Endothelial cell of umbilical vein (primary cell): Measurements from ENCODE around the gene VSIG10. TPM values are rescaled to one million over a fixed set of nuclear protein-coding genes. Genes with fewer than 3 reads are reported as not detected.

Experiments used
- BruUV-seq: library from RNA; stranded (reverse); fragments of 400-500 nt; replicated peaks from 2 replicates; lab custom pipeline; 2021; lab: Mats Ljungman, UMichigan
- CTCF ChIA-PET: fragments of 300-600, 350-600 bp; sonication (Branson Sonifier 250); formaldehyde crosslinking; loops from one replicate; lab custom pipeline; 2021; ENCODE audit warnings: antibody characterized with exemption, inconsistent platforms; lab: Charles Lee
- POLR2A ChIA-PET: fragments of 300-600, 350-600 bp; sonication (Branson Sonifier 250); formaldehyde crosslinking; loops from one replicate; lab custom pipeline; 2021; ENCODE audit warnings: antibody characterized with exemption, inconsistent platforms; lab: Charles Lee
- DNase-seq: peaks from one replicate; pipeline ENCODE4 v3.0.0-alpha.2; 2011; ENCODE audit warnings: low read depth, low spot score
- FAIRE-seq: peaks from 2 replicates; lab custom pipeline; 2011; peaks lifted over from hg19 to GRCh38; lab: Jason Lieb, UNC
- H2AFZ ChIP-seq: 2 replicates; pipeline ENCODE4 v1.6.0; 2012; ENCODE audit warnings: low read depth, low read length, control low read depth, inconsistent platforms
- H3K27ac ChIP-seq: 2 replicates; pipeline ENCODE4 v1.5.1; 2011; ENCODE audit warnings: low read depth, mild to moderate bottlenecking, control low read depth, low read length, moderate library complexity; ENCODE audit not compliant: insufficient read depth
- H3K27me3 ChIP-seq, 2 experiments: 2 replicates each; pipeline versions ENCODE4 v1.6.0 to v1.6.1; 2011; ENCODE audit warnings: low read length in 2 of 2, mixed read lengths in 1 of 2; ENCODE audit not compliant: control insufficient read depth in 2 of 2, insufficient read depth in 2 of 2
- H3K36me3 ChIP-seq, 2 experiments: 2 replicates in 1 of 2; 3 replicates in 1 of 2; pipeline ENCODE4 v1.5.1; 2011; ENCODE audit warnings: low read length in 2 of 2, mild to moderate bottlenecking in 1 of 2, moderate library complexity in 1 of 2; ENCODE audit not compliant: control insufficient read depth in 2 of 2, insufficient read depth in 2 of 2; ENCODE audit errors: extremely low read depth in 1 of 2
- H3K4me1 ChIP-seq: 3 replicates; pipeline ENCODE4 v1.5.1; 2011; ENCODE audit warnings: mild to moderate bottlenecking, low read length; ENCODE audit not compliant: control insufficient read depth, insufficient read depth; ENCODE audit errors: extremely low read depth
- H3K4me2 ChIP-seq: 2 replicates; pipeline ENCODE4 v1.6.1; 2011; ENCODE audit warnings: low read length, control low read depth, mixed read lengths; ENCODE audit not compliant: insufficient read depth
- H3K4me3 ChIP-seq, 3 experiments: fragments of 200-600 bp in 1 of 3; sonication (generic), shearing (Covaris generic) in 1 of 3; replicated peaks in 1 of 3; 2 replicates each; pipeline ENCODE4 v1.5.1; 2011 to 2016; ENCODE audit warnings: control low read depth in 3 of 3, low read length in 3 of 3, mild to moderate bottlenecking in 2 of 3, inconsistent platforms in 1 of 3, low read depth in 1 of 3, moderate library complexity in 1 of 3; ENCODE audit not compliant: insufficient read depth in 1 of 3
- H3K79me2 ChIP-seq: 2 replicates; pipeline ENCODE4 v1.6.0; 2012; ENCODE audit warnings: low read length, inconsistent platforms; ENCODE audit not compliant: control insufficient read depth, insufficient read depth
- H3K9ac ChIP-seq: replicated peaks from 2 replicates; pipeline ENCODE3; 2011; ENCODE audit warnings: low read length, control low read depth; ENCODE audit not compliant: insufficient read depth; ENCODE audit errors: extremely low read depth
- H3K9me1 ChIP-seq: replicated peaks from 3 replicates; pipeline ENCODE4 v1.6.0; 2011; ENCODE audit warnings: mild to moderate bottlenecking, low read length; ENCODE audit not compliant: control insufficient read depth, insufficient read depth; ENCODE audit errors: extremely low read depth
- H3K9me3 ChIP-seq: replicated peaks from 2 replicates; pipeline ENCODE4 v1.5.1; 2012; ENCODE audit warnings: low read length, inconsistent platforms; ENCODE audit not compliant: control insufficient read depth, insufficient read depth
- H4K20me1 ChIP-seq: replicated peaks from 2 replicates; pipeline ENCODE3; 2011; ENCODE audit warnings: mild to moderate bottlenecking, low read length; ENCODE audit not compliant: control insufficient read depth, insufficient read depth; ENCODE audit errors: extremely low read depth
- EZH2 ChIP-seq: IDR thresholded peaks from 2 replicates; pipeline ENCODE4 v1.6.1; 2012; ENCODE audit warnings: borderline replicate concordance, low read depth, mild to moderate bottlenecking, moderate library complexity, low read length, inconsistent platforms; ENCODE audit not compliant: severe bottlenecking
- FOS ChIP-seq: IDR thresholded peaks from 2 replicates; pipeline ENCODE4 v1.6.1; 2011; ENCODE audit warnings: mild to moderate bottlenecking, low read length, moderate library complexity, borderline replicate concordance; ENCODE audit not compliant: insufficient read depth
- GATA2 ChIP-seq: IDR thresholded peaks from 2 replicates; pipeline ENCODE4 v1.7.0; 2011; ENCODE audit warnings: low read depth, mild to moderate bottlenecking, moderate library complexity, mixed read lengths, low read length; ENCODE audit not compliant: insufficient read length, insufficient read depth
- JUN ChIP-seq: IDR thresholded peaks from 2 replicates; pipeline ENCODE4 v1.6.1; 2011; ENCODE audit warnings: borderline replicate concordance, low read depth; ENCODE audit not compliant: insufficient read length, insufficient read depth
- MYC ChIP-seq: IDR thresholded peaks from one replicate; pipeline ENCODE4 v1.6.1; 2011; ENCODE audit warnings: mild to moderate bottlenecking, low read depth, low read length
- POLR2A ChIP-seq: IDR thresholded peaks from 2 replicates; pipeline ENCODE4 v1.6.1; 2012; ENCODE audit warnings: low read depth, mild to moderate bottlenecking, control low read depth, low read length
- POLR2AphosphoS5 ChIP-seq: IDR thresholded peaks from 2 replicates; pipeline ENCODE4 v1.6.1; 2012; ENCODE audit warnings: low read depth, mild to moderate bottlenecking, control low read depth, low read length, moderate library complexity; ENCODE audit not compliant: insufficient read depth
- dilution Hi-C: fragments of 300-500 bp; cut with MboI; formaldehyde crosslinking; loops from one replicate; pipeline ENCODE4 v1.15.0; 2019; ENCODE audit warnings: low sequenced_read_pairs; ENCODE audit not compliant: extremely low pct_ligation_motif_present
- intact Hi-C: fragments of 100-400 bp; cut with micrococcal nuclease; formaldehyde crosslinking; loops from one replicate; pipeline ENCODE4 v1.10.0; 2022
- polyA plus RNA-seq, 4 experiments: library from polyadenylated mRNA; depleted of rRNA in 3 of 4; stranded (reverse) in 3 of 4; unstranded in 1 of 4; fragments of >200 nt; gene quantifications; 2 replicates each; pipeline versions ENCODE4 v1.2.1 to v1.2.3, GENCODE V29; 2011 to 2012; ENCODE audit warnings: missing spikeins in 1 of 4
- small RNA-seq: library from RNA; depleted of rRNA; stranded (forward); fragments of <200 nt; gene quantifications from one replicate; pipeline ENCODE3, GENCODE V24; 2012; ENCODE audit warnings: low replicate concordance, low read depth; ENCODE audit not compliant: insufficient read depth, insufficient read length
- total RNA-seq: library from RNA; stranded (reverse); gene quantifications from 2 replicates; pipeline ENCODE4 v1.2.3, GENCODE V29; 2021
- TF ChIP-seq, protein P1 (sequence below): IDR thresholded peaks from 2 replicates; pipeline ENCODE4 v1.6.1; 2011; ENCODE audit not compliant: insufficient read depth, insufficient read length
- TF ChIP-seq, protein P2 (sequence below), 2 donors: IDR thresholded peaks; 1 replicate in 1 of 2; 2 replicates in 1 of 2; pipeline ENCODE4 v1.5.1; 2011; ENCODE audit warnings: low read length in 2 of 2, mild to moderate bottlenecking in 2 of 2, moderate library complexity in 2 of 2, control low read depth in 1 of 2, inconsistent platforms in 1 of 2, low read depth in 1 of 2; ENCODE audit not compliant: insufficient read depth in 1 of 2; ENCODE audit errors: extremely low read depth in 1 of 2

The VSIG10 gene
- total and polyA plus RNA-seq, 2 donors (not counting 3 experiments of a cell fraction or from before 2014, with no cell fraction given), result 16.3 to 38.4 TPM

DNA sequence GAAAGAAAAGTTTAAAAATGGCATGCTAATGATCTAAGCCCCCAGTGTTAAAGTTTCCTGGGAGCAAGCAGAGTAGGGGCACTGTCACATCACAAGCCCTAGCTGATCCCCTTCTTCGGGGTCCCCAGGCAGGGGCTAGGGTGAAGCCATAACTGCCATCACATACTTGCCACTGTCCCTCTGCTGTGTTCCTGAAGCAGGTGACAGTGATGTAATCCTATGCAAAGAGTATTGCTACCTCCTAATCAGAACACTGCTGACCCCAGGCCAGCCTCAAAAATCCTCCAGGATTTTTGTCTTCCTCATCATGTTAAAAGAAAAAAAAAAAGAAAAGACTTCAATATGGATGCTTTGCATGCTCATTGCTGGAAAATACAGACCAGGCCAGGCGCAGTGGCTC, 88.5 kb downstream of the VSIG10 start:
- Histone ChIP-seq H3K9me3 (no peaks in the 10 kb centered on the region), H3K36me3 (peaks cover 0 to 4% of the 10 kb centered on the region in 2 experiments), H4K20me1 (no peaks in the 10 kb centered on the region), H3K4me3 (no peak overlapping the region), H2AFZ (no peak overlapping the region), H3K4me2 (no peak overlapping the region), H3K9me1 (no peaks in the 10 kb centered on the region), H3K79me2 (peaks cover 15% of the 10 kb centered on the region), H3K27ac (no peak overlapping the region), H3K9ac (no peak overlapping the region), H3K4me1 (peaks cover 9% of the 10 kb centered on the region), H3K27me3 (peaks cover 2 to 4% of the 10 kb centered on the region in 2 experiments)
- ChIA-PET CTCF (no interaction called here), POLR2A (no interaction called here)
- intact Hi-C loops, result loop anchor here (5.0 kb wide), 2 partner anchors 87 to 362 kb away; partner anchors contain the start of genes SUDS3 and VSIG10
- no peak for FAIRE-seq
- dilution Hi-C loops, result no loop called here
- DNase-seq, result no peak
- TF ChIP-seq FOS (no peak), GATA2 (no peak), EZH2 (no peak), JUN (no peak), MYC (no peak), POLR2AphosphoS5 (no peak), POLR2A (no peak)
- TF ChIP-seq, protein P1, sequence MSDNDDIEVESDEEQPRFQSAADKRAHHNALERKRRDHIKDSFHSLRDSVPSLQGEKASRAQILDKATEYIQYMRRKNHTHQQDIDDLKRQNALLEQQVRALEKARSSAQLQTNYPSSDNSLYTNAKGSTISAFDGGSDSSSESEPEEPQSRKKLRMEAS, result no peak
- TF ChIP-seq, protein P2, sequence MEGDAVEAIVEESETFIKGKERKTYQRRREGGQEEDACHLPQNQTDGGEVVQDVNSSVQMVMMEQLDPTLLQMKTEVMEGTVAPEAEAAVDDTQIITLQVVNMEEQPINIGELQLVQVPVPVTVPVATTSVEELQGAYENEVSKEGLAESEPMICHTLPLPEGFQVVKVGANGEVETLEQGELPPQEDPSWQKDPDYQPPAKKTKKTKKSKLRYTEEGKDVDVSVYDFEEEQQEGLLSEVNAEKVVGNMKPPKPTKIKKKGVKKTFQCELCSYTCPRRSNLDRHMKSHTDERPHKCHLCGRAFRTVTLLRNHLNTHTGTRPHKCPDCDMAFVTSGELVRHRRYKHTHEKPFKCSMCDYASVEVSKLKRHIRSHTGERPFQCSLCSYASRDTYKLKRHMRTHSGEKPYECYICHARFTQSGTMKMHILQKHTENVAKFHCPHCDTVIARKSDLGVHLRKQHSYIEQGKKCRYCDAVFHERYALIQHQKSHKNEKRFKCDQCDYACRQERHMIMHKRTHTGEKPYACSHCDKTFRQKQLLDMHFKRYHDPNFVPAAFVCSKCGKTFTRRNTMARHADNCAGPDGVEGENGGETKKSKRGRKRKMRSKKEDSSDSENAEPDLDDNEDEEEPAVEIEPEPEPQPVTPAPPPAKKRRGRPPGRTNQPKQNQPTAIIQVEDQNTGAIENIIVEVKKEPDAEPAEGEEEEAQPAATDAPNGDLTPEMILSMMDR (IDR thresholded peaks at IDR 0.05; ENCODE audit: extremely low read depth in 1 of 2, insufficient read depth in 1 of 2, low read depth in 1 of 2, low read length in 2 of 2), result no peak
- no TSS peak for BruUV-seq

Small RNAs within 50 kb of the gene (small RNA-seq; reads per million reads assigned to genes)
- gene AC131159.1, result not detected

Other genes with a start within 250 kb of the VSIG10 start
- gene KSR2, start 135.0 kb downstream of the VSIG10 start, total RNA-seq, result 5.2 and 6.6 TPM in 2 replicates
- 1.7 and 2.1 TPM in 2 replicates for gene KSR2, start 135.0 kb downstream of the VSIG10 start, polyA plus RNA-seq
- gene RFC5, start 87.3 kb downstream of the VSIG10 start, total RNA-seq, result 23.3 and 24.8 TPM in 2 replicates
- 15.1 and 18.1 TPM in 2 replicates for gene RFC5, start 87.3 kb downstream of the VSIG10 start, polyA plus RNA-seq
- gene WSB2, start 42.8 kb downstream of the VSIG10 start, total RNA-seq, result 73.6 and 85.3 TPM in 2 replicates
- 107 and 108 TPM in 2 replicates for gene WSB2, start 42.8 kb downstream of the VSIG10 start, polyA plus RNA-seq
- gene PEBP1, start 32.1 kb upstream of the VSIG10 start, total RNA-seq, result 146 and 185 TPM in 2 replicates
- gene PEBP1, start 32.1 kb upstream of the VSIG10 start, polyA plus RNA-seq, result 236 and 261 TPM in 2 replicates